Small intestine (tissue), 16 donors: ENCODE results near the gene ZNF318. TPM values are rescaled to one million over a fixed set of nuclear protein-coding genes. Genes with fewer than 3 reads are reported as not detected.
"Not testable (repeated sequence)": the region's sequence is repeated elsewhere in the genome, so short reads cannot be mapped to it uniquely, and the experiment has no call there.

Source experiments
- DNase-seq, 2 donors: peaks; one replicate each; pipeline versions ENCODE4 v3.0.0 to v3.0.0-alpha.2; 2013
- FAIRE-seq: peaks from 2 replicates; lab custom pipeline; 2012; peaks lifted over from hg19 to GRCh38; lab: Jason Lieb, UNC
- H3K27ac ChIP-seq, 3 donors: one replicate each; pipeline ENCODE4 v1.5.1; 2013; ENCODE audit warnings: low read length in 2 of 3, mild to moderate bottlenecking in 2 of 3, control low read depth in 1 of 3, inconsistent platforms in 1 of 3, low read depth in 1 of 3, moderate library complexity in 1 of 3
- H3K27me3 ChIP-seq, 3 donors: one replicate each; pipeline ENCODE4 v1.6.1; 2013; ENCODE audit warnings: low read length in 3 of 3, inconsistent platforms in 1 of 3; ENCODE audit not compliant: control insufficient read depth in 3 of 3, insufficient read depth in 3 of 3
- H3K36me3 ChIP-seq, 3 donors: one replicate each; pipeline ENCODE4 v1.6.1; 2013; ENCODE audit warnings: low read length in 3 of 3, inconsistent platforms in 1 of 3, low read depth in 1 of 3, mild to moderate bottlenecking in 1 of 3, moderate library complexity in 1 of 3; ENCODE audit not compliant: control insufficient read depth in 3 of 3, insufficient read depth in 2 of 3
- H3K4me1 ChIP-seq, 3 donors: one replicate each; pipeline ENCODE4 v1.6.1; 2013; ENCODE audit warnings: low read length in 2 of 3, inconsistent platforms in 1 of 3, low read depth in 1 of 3, mild to moderate bottlenecking in 1 of 3, moderate library complexity in 1 of 3; ENCODE audit not compliant: control insufficient read depth in 3 of 3, insufficient read depth in 2 of 3
- H3K4me3 ChIP-seq, 3 donors: one replicate each; pipeline ENCODE4 v1.5.1; 2013; ENCODE audit warnings: low read length in 3 of 3, control low read depth in 1 of 3, inconsistent platforms in 1 of 3, low read depth in 1 of 3, mild to moderate bottlenecking in 1 of 3, moderate library complexity in 1 of 3
- H3K9me3 ChIP-seq, 2 donors: one replicate each; pipeline ENCODE4 v1.6.1; 2013; ENCODE audit warnings: low read depth in 1 of 2, low read length in 1 of 2; ENCODE audit not compliant: control insufficient read depth in 2 of 2, insufficient read depth in 1 of 2
- WGBS, 3 donors: extraction: QIAGEN DNeasy Blood & Tissue Kit; methylation state at CpG; one replicate each; pipeline ENCODE4 v1.1.7; 2013; 5-methylcytosine and 5-hydroxymethylcytosine counted together
- long read RNA-seq, 10 donors: transcript quantifications; one replicate each; lab custom pipeline, GENCODE V29; 2026
- polyA plus RNA-seq, 4 donors: library from polyadenylated mRNA; stranded (reverse) in 3 of 4; unstranded in 1 of 4; fragments of 200-250 nt in 3 of 4; fragments of 120-200 nt in 1 of 4; gene quantifications; one replicate each; pipeline versions ENCODE4 v1.2.1 to v1.2.3, GENCODE V29; 2013
- donor health status: healthy with polysubstance abuse.
- donor health status: control.
- donor health status: control.
- donor health status: Bipolar disorder and iron deficiency.
- donor health status: healthy.

The ZNF318 gene
- 10 to 100 TPM in 1 of 4 donors, 1 to 10 TPM in 3; 3.5 to 18.1 (median 5.0) TPM for polyA plus RNA-seq
- long read RNA-seq, donor 1, partial matches to known transcripts = 11 of 11 reads
- long read RNA-seq, donor 1, other reads (novel, unspliced or antisense) = 0 of 11 reads
- long read RNA-seq, donor 2, full-length matches to known transcripts = 2 of 2 reads
- long read RNA-seq, donor 2, partial matches to known transcripts = 0 of 2 reads
- long read RNA-seq, donor 2, other reads (novel, unspliced or antisense) = 0 of 2 reads
- long read RNA-seq, donor 3, partial matches to known transcripts = 8 of 8 reads
- long read RNA-seq, donor 3, other reads (novel, unspliced or antisense) = 0 of 8 reads
- long read RNA-seq, donor 4 = 0 reads
- long read RNA-seq, donor 5 = 0 reads
- long read RNA-seq, donor 6, full-length matches to known transcripts = 1 of 1 reads
- long read RNA-seq, donor 6, partial matches to known transcripts = 0 of 1 reads
- long read RNA-seq, donor 6, other reads (novel, unspliced or antisense) = 0 of 1 reads
- long read RNA-seq, donor 7, full-length matches to known transcripts = 2 of 2 reads
- long read RNA-seq, donor 7, partial matches to known transcripts = 0 of 2 reads
- long read RNA-seq, donor 7, other reads (novel, unspliced or antisense) = 0 of 2 reads
- long read RNA-seq, donor 8 = 0 reads
- long read RNA-seq, donor 9 = 0 reads
- long read RNA-seq, donor 10, partial matches to known transcripts = 6 of 6 reads
- long read RNA-seq, donor 10, other reads (novel, unspliced or antisense) = 0 of 6 reads

- Histone ChIP-seq H3K36me3 (peaks cover 0 to 8% (median 5%) of the 10 kb centered on the region in 3 donors), H3K4me3 (peak within 1 kb of the TSS; percentile 78 to 96 (median 93)), H3K4me1 (peaks cover 0 to 6% (median 4%) of the 10 kb centered on the region in 3 donors), H3K9me3 (no peaks in the 10 kb centered on the region), H3K27me3 (no peaks in the 10 kb centered on the region), H3K27ac (peak within 1 kb of the TSS; percentile 66 to 93 (median 79))
- WGBS, 3 donors = 1% methylated on average over 39 to 104 of the region's 104 CpGs
- FAIRE-seq = no peak
- peak; percentile 98 for DNase-seq
Observed at GRCh38 chr6:43369174-43370002, at the start of gene ZNF318. ZNF318 (minus strand) TSS chr6:43369647; CDS start chr6:43369365, 282 bp downstream.

- no peaks in the 10 kb centered on the region for H3K27me3 ChIP-seq
- peaks cover 0 to 17% of the 10 kb centered on the region in 2 donors for H3K9me3 ChIP-seq
- no peak overlapping the region for H3K27ac ChIP-seq
- no peak for FAIRE-seq
- WGBS, 3 donors = 81 to 86% (median 82%) methylated on average over 4 of the region's 4 CpGs
- peaks cover 0 to 4% (median 0%) of the 10 kb centered on the region in 3 donors for H3K4me1 ChIP-seq
- DNase-seq = no peak
- no peak overlapping the region for H3K4me3 ChIP-seq
- H3K36me3 ChIP-seq = no peaks in the 10 kb centered on the region
Observed at GRCh38 chr6:43416935-43417334, 47.5 kb upstream of the ZNF318 start.

- peaks cover 0 to 17% of the 10 kb centered on the region in 2 donors for H3K9me3 ChIP-seq
- DNase-seq, H3K36me3 ChIP-seq, H3K27me3 ChIP-seq, H3K27ac ChIP-seq, H3K4me1 ChIP-seq, H3K4me3 ChIP-seq, FAIRE-seq: not testable (repeated sequence)
- WGBS, 3 donors = 87 to 91% (median 89%) methylated on average over 8 of the region's 8 CpGs
Observed at GRCh38 chr6:43415275-43415674, 45.8 kb upstream of the ZNF318 start.

- FAIRE-seq = no peak
- H3K27me3 ChIP-seq = no peaks in the 10 kb centered on the region
Observed at GRCh38 chr6:43413002-43413401, 43.6 kb upstream of the ZNF318 start.

GRCh38 chr6:43412541-43412940 is 43.1 kb upstream of the ZNF318 start:
- Histone ChIP-seq H3K27me3 (no peaks in the 10 kb centered on the region), H3K36me3 (no peaks in the 10 kb centered on the region), H3K4me1 (peaks cover 0 to 4% (median 0%) of the 10 kb centered on the region in 3 donors), H3K4me3 (no peak overlapping the region), H3K9me3 (peaks cover 0 to 13% of the 10 kb centered on the region in 2 donors), H3K27ac (no peak overlapping the region)
- WGBS, 3 donors = 76 to 81% (median 77%) methylated on average over 5 of the region's 5 CpGs
- FAIRE-seq (no peak), DNase-seq (no peak)

More at GRCh38 chr6:43413002-43413401, 43.6 kb upstream of the ZNF318 start:
- no peak for DNase-seq
- Histone ChIP-seq H3K4me3 (no peak overlapping the region), H3K9me3 (peaks cover 0 to 13% of the 10 kb centered on the region in 2 donors), H3K27ac (no peak overlapping the region), H3K4me1 (peaks cover 0 to 2% (median 0%) of the 10 kb centered on the region in 3 donors), H3K36me3 (no peaks in the 10 kb centered on the region)
- WGBS, 3 donors = 94 to 100% (median 97%) methylated on average over 1 to 2 of the region's 2 CpGs

GRCh38 chr6:43410776-43411175 is 41.3 kb upstream of the ZNF318 start:
- FAIRE-seq, H3K27ac ChIP-seq, H3K27me3 ChIP-seq, H3K4me3 ChIP-seq, H3K4me1 ChIP-seq, H3K36me3 ChIP-seq, DNase-seq: not testable (repeated sequence)
- 80 to 100% (median 90%) methylated on average over 1 of the region's 1 CpG for WGBS, 3 donors
- peaks cover 0 to 13% of the 10 kb centered on the region in 2 donors for H3K9me3 ChIP-seq

GRCh38 chr6:43408259-43408658 is 38.8 kb upstream of the ZNF318 start:
- H3K4me3 ChIP-seq = no peak overlapping the region
- peak overlapping the region in 1 of 3 donors; percentile 34 for H3K27ac ChIP-seq
- peaks cover 0 to 9% of the 10 kb centered on the region in 2 donors for H3K9me3 ChIP-seq
- 92 to 93% (median 92%) methylated on average over 4 of the region's 4 CpGs for WGBS, 3 donors
- H3K27me3 ChIP-seq = no peaks in the 10 kb centered on the region
- H3K36me3 ChIP-seq = no peaks in the 10 kb centered on the region
- DNase-seq (peak in 1 of 2 donors; percentile 55), FAIRE-seq (no peak)
- peaks cover 0 to 4% (median 0%) of the 10 kb centered on the region in 3 donors for H3K4me1 ChIP-seq
